ENCODE results near the gene SYTL3.

Gene SYTL3

GRCh38 chr6:158743033-158743651 lies 93.3 kb downstream of the SYTL3 start:
- Histone ChIP-seq H4K20me1 (ENCODE audit: insufficient read depth, low read length) (no peaks in the 10 kb centered on the region), H3K9me3 (ENCODE audit: low read length) (peaks cover 4% of the 10 kb centered on the region; the same call in 1 of the 2 replicates), H3K9me2 (ENCODE audit: low read depth, low read length) (no peaks in the 10 kb centered on the region), H3K79me2 (ENCODE audit: insufficient read depth, low read length) (no peaks in the 10 kb centered on the region), H3K27me3 (ENCODE audit: insufficient read depth, low read length) (no peaks in the 10 kb centered on the region), H3K36me3 (ENCODE audit: insufficient read depth, low read length) (no peaks in the 10 kb centered on the region; the same call in 1 of the 2 replicates), H2AFZ (ENCODE audit: low read length) (no peak overlapping the region), H3K4me3 (ENCODE audit: low read depth, low read length, poor library complexity, severe bottlenecking) (no peak overlapping the region), H3K27ac (ENCODE audit: low read depth, low read length, poor library complexity, severe bottlenecking) (no peak overlapping the region), H3F3A (ENCODE audit: insufficient read depth, low read length) (no peaks in the 10 kb centered on the region), H3K9ac (ENCODE audit: low read length) (no peak overlapping the region), H3K4me2 (ENCODE audit: low read length) (no peak overlapping the region), H3K4me1 (ENCODE audit: insufficient read depth, low read length, severe bottlenecking) (no peaks in the 10 kb centered on the region)
- TF ChIP-seq CTCF (IDR thresholded peaks at IDR 0.05; ENCODE audit: low read length) = no peak
- no peak for TF ChIP-seq EZH2 (IDR thresholded peaks at IDR 0.05; ENCODE audit: borderline replicate concordance, low read length)

- Histone ChIP-seq H3K79me2 (ENCODE audit: insufficient read depth, low read length) (no peaks in the 10 kb centered on the region), H3K9ac (ENCODE audit: low read length) (no peak overlapping the region), H3K4me3 (ENCODE audit: low read depth, low read length, poor library complexity, severe bottlenecking) (no peak overlapping the region), H2AFZ (ENCODE audit: low read length) (no peak overlapping the region), H3K4me2 (ENCODE audit: low read length) (no peak overlapping the region), H3K9me3 (ENCODE audit: low read length) (no peaks in the 10 kb centered on the region), H3F3A (ENCODE audit: insufficient read depth, low read length) (no peaks in the 10 kb centered on the region), H3K9me2 (ENCODE audit: low read depth, low read length) (no peaks in the 10 kb centered on the region), H3K4me1 (ENCODE audit: insufficient read depth, low read length, severe bottlenecking) (no peaks in the 10 kb centered on the region), H3K36me3 (ENCODE audit: insufficient read depth, low read length) (no peaks in the 10 kb centered on the region; the same call in 1 of the 2 replicates), H3K27ac (ENCODE audit: low read depth, low read length, poor library complexity, severe bottlenecking) (no peak overlapping the region), H3K27me3 (ENCODE audit: insufficient read depth, low read length) (no peaks in the 10 kb centered on the region), H4K20me1 (ENCODE audit: insufficient read depth, low read length) (no peaks in the 10 kb centered on the region)
- TF ChIP-seq CTCF (IDR thresholded peaks at IDR 0.05; ENCODE audit: low read length) (no peak), EZH2 (IDR thresholded peaks at IDR 0.05; ENCODE audit: borderline replicate concordance, low read length) (no peak)
These were observed 95.2 kb downstream of the SYTL3 start for GRCh38 chr6:158744986-158745430.

GRCh38 chr6:158751224-158751623 lies 101.4 kb downstream of the SYTL3 start:
- no peaks in the 10 kb centered on the region for H3K9me2 ChIP-seq (ENCODE audit: low read depth, low read length)
- H3K27me3 ChIP-seq (ENCODE audit: insufficient read depth, low read length) = no peaks in the 10 kb centered on the region
- H3K4me3 ChIP-seq (ENCODE audit: low read depth, low read length, poor library complexity, severe bottlenecking) = no peak overlapping the region
- no peaks in the 10 kb centered on the region for H4K20me1 ChIP-seq (ENCODE audit: insufficient read depth, low read length)
- H3K79me2 ChIP-seq (ENCODE audit: insufficient read depth, low read length) = no peaks in the 10 kb centered on the region
- no peak overlapping the region for H3K4me2 ChIP-seq (ENCODE audit: low read length)
- H3K27ac ChIP-seq (ENCODE audit: low read depth, low read length, poor library complexity, severe bottlenecking) = no peak overlapping the region
- no peaks in the 10 kb centered on the region for H3K36me3 ChIP-seq (ENCODE audit: insufficient read depth, low read length)
- no peaks in the 10 kb centered on the region for H3F3A ChIP-seq (ENCODE audit: insufficient read depth, low read length)
- H3K9ac ChIP-seq (ENCODE audit: low read length) = no peak overlapping the region
- TF ChIP-seq EZH2 (IDR thresholded peaks at IDR 0.05; ENCODE audit: borderline replicate concordance, low read length) (no peak), CTCF (IDR thresholded peaks at IDR 0.05; ENCODE audit: low read length) (no peak)
- H2AFZ ChIP-seq (ENCODE audit: low read length) = no peak overlapping the region
- peaks cover 7% of the 10 kb centered on the region for H3K4me1 ChIP-seq (ENCODE audit: insufficient read depth, low read length, severe bottlenecking)
- no peaks in the 10 kb centered on the region for H3K9me3 ChIP-seq (ENCODE audit: low read length)
